Endodermal cell (in vitro differentiated cells): Measurements from ENCODE around the gene ANKRD44. TPM values are rescaled to one million over a fixed set of nuclear protein-coding genes. Genes with fewer than 3 reads are reported as not detected.

ENCODE experiments used
- DNase-seq: peaks from one replicate; pipeline ENCODE4 v3.0.0-alpha.2; 2017
- H3K27ac ChIP-seq: 2 replicates; pipeline ENCODE4 v1.5.1; 2013; ENCODE audit warnings: mild to moderate bottlenecking, low read depth, low read length, moderate library complexity
- H3K27me3 ChIP-seq: 2 replicates; pipeline ENCODE4 v1.6.1; 2013; ENCODE audit warnings: mild to moderate bottlenecking, low read length, moderate library complexity; ENCODE audit not compliant: insufficient read depth, control insufficient read depth, poor library complexity, severe bottlenecking
- H3K36me3 ChIP-seq: 2 replicates; pipeline ENCODE4 v1.7.0; 2013; ENCODE audit warnings: mild to moderate bottlenecking, low read length, moderate library complexity; ENCODE audit not compliant: control insufficient read depth, insufficient read depth
- H3K4me1 ChIP-seq: one replicate; pipeline ENCODE4 v1.7.0; 2013; ENCODE audit warnings: low read length; ENCODE audit not compliant: control insufficient read depth, insufficient read depth
- H3K4me3 ChIP-seq: 2 replicates; pipeline ENCODE4 v1.5.1; 2013; ENCODE audit warnings: mild to moderate bottlenecking, low read length, moderate library complexity
- H3K9ac ChIP-seq: 2 replicates; pipeline ENCODE4 v1.6.1; 2013; ENCODE audit warnings: mild to moderate bottlenecking, low read length, moderate library complexity; ENCODE audit not compliant: poor library complexity, severe bottlenecking; ENCODE audit errors: extremely low read depth
- H3K9me3 ChIP-seq: 2 replicates; pipeline ENCODE4 v1.6.1; 2013; ENCODE audit warnings: mild to moderate bottlenecking, low read length, moderate library complexity; ENCODE audit not compliant: control insufficient read depth
- H3K27ac Mint-ChIP-seq: 2 replicates; pipeline ENCODE4 v1.8.0; 2020; ENCODE audit warnings: mixed read lengths
- H3K27me3 Mint-ChIP-seq: 2 replicates; pipeline ENCODE4 v1.8.0; 2021; ENCODE audit warnings: mild to moderate bottlenecking, mixed read lengths; ENCODE audit not compliant: insufficient read depth
- H3K36me3 Mint-ChIP-seq: 2 replicates; pipeline ENCODE4 v1.8.0; 2020; ENCODE audit warnings: low read depth, mixed read lengths
- H3K4me1 Mint-ChIP-seq: 2 replicates; pipeline ENCODE4 v1.8.0; 2020; ENCODE audit warnings: mixed read lengths
- H3K4me3 Mint-ChIP-seq: 2 replicates; pipeline ENCODE4 v1.8.0; 2020; ENCODE audit warnings: mild to moderate bottlenecking, moderate library complexity, mixed read lengths
- H3K9me3 Mint-ChIP-seq: 2 replicates; pipeline ENCODE4 v1.8.0; 2020; ENCODE audit warnings: mild to moderate bottlenecking, mixed read lengths
- WGBS, 2 experiments: methylation state at CpG; one replicate each; pipeline versions ENCODE4 v1.1.5 to v1.1.7; 2013; ENCODE audit warnings: missing lambda C conversion rate in 2 of 2, mixed read lengths in 1 of 2; ENCODE audit not compliant: insufficient coverage in 1 of 2, insufficient read length in 1 of 2; 5-methylcytosine and 5-hydroxymethylcytosine counted together
- total RNA-seq, 2 donors: library from RNA; stranded (reverse); fragmentation: NEBNext Ultra II Directional in 1 of 2; extraction: Animal tissue kit (Norgen Biotek cat#: 25700) in 1 of 2; gene quantifications; 2 replicates in 1 of 2; 3 replicates in 1 of 2; pipeline ENCODE4 v1.2.1, GENCODE V29; 2021
- TF ChIP-seq, protein P1 (sequence below): fragments of 200-600 bp; sonication (generic); conservative IDR thresholded peaks from 2 replicates; pipeline ENCODE4 v1.5.0; 2021; ENCODE audit warnings: antibody characterized with exemption, mild to moderate bottlenecking

ANKRD44 gene
- total RNA-seq, 2 donors from 2014 or later: 6.2 to 10.6 TPM

DNA sequence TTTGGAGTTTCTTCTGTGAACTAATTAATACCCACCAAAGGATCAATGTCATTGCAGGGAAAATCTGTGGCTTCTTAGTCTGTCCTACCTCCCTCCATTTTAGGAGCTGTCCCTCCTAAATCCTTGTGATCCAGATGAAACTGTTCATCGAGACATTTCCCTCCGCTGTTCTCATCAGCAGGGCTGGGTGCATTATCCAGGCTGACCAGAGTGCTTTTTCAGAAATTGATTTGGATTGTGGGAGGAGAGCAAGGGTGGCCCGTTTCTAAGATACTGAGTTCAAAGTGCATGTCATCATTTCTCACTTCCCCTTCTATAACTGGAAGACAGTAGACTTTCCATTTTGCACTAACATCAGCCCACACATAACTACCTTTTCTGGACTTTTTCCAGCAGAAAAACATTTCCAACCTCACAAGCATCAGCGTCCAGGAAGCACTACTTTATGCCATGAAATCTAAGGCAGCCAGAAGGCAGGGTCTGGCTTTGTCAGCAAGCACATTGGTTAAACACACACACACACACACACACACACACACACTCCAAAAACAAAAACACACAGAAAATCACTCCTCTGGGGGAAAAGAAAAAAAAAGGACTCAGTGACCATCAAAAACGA, 94.1 kb downstream of the ANKRD44 start:
- H3K9ac ChIP-seq: no peak overlapping the region
- 87 to 90% methylated on average over 3 to 5 of the region's 5 CpGs for WGBS, 2 experiments
- Mint-ChIP-seq H3K27ac (no peak overlapping the region), H3K4me1 (peaks cover 3% of the 10 kb centered on the region), H3K9me3 (no peaks in the 10 kb centered on the region), H3K36me3 (no peaks in the 10 kb centered on the region), H3K4me3 (no peak overlapping the region), H3K27me3 (no peaks in the 10 kb centered on the region)
- no peak overlapping the region for H3K4me3 ChIP-seq
- TF ChIP-seq, protein P1, sequence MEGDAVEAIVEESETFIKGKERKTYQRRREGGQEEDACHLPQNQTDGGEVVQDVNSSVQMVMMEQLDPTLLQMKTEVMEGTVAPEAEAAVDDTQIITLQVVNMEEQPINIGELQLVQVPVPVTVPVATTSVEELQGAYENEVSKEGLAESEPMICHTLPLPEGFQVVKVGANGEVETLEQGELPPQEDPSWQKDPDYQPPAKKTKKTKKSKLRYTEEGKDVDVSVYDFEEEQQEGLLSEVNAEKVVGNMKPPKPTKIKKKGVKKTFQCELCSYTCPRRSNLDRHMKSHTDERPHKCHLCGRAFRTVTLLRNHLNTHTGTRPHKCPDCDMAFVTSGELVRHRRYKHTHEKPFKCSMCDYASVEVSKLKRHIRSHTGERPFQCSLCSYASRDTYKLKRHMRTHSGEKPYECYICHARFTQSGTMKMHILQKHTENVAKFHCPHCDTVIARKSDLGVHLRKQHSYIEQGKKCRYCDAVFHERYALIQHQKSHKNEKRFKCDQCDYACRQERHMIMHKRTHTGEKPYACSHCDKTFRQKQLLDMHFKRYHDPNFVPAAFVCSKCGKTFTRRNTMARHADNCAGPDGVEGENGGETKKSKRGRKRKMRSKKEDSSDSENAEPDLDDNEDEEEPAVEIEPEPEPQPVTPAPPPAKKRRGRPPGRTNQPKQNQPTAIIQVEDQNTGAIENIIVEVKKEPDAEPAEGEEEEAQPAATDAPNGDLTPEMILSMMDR: no peak
- no peaks in the 10 kb centered on the region for H3K4me1 ChIP-seq
- no peaks in the 10 kb centered on the region for H3K9me3 ChIP-seq
- no peaks in the 10 kb centered on the region for H3K36me3 ChIP-seq
- H3K27me3 ChIP-seq: no peaks in the 10 kb centered on the region
- no peak overlapping the region for H3K27ac ChIP-seq
- DNase-seq: no peak

GRCh38 chr2:197215748-197216360, 94.7 kb downstream of the ANKRD44 start:
- H3K9me3 Mint-ChIP-seq: no peaks in the 10 kb centered on the region
- Histone ChIP-seq H3K27me3 (no peaks in the 10 kb centered on the region), H3K27ac (no peak overlapping the region), H3K4me1 (peaks cover 2% of the 10 kb centered on the region), H3K9ac (no peak overlapping the region), H3K36me3 (no peaks in the 10 kb centered on the region), H3K9me3 (no peaks in the 10 kb centered on the region), H3K4me3 (no peak overlapping the region)
- DNase-seq: no peak
- 79 to 94% methylated on average over 3 of the region's 3 CpGs for WGBS, 2 experiments
- H3K27ac Mint-ChIP-seq: no peak overlapping the region
- no peak overlapping the region for H3K4me3 Mint-ChIP-seq
- TF ChIP-seq, protein P1: no peak
- no peaks in the 10 kb centered on the region for H3K27me3 Mint-ChIP-seq
- peaks cover 3% of the 10 kb centered on the region for H3K4me1 Mint-ChIP-seq
- no peaks in the 10 kb centered on the region for H3K36me3 Mint-ChIP-seq

DNA sequence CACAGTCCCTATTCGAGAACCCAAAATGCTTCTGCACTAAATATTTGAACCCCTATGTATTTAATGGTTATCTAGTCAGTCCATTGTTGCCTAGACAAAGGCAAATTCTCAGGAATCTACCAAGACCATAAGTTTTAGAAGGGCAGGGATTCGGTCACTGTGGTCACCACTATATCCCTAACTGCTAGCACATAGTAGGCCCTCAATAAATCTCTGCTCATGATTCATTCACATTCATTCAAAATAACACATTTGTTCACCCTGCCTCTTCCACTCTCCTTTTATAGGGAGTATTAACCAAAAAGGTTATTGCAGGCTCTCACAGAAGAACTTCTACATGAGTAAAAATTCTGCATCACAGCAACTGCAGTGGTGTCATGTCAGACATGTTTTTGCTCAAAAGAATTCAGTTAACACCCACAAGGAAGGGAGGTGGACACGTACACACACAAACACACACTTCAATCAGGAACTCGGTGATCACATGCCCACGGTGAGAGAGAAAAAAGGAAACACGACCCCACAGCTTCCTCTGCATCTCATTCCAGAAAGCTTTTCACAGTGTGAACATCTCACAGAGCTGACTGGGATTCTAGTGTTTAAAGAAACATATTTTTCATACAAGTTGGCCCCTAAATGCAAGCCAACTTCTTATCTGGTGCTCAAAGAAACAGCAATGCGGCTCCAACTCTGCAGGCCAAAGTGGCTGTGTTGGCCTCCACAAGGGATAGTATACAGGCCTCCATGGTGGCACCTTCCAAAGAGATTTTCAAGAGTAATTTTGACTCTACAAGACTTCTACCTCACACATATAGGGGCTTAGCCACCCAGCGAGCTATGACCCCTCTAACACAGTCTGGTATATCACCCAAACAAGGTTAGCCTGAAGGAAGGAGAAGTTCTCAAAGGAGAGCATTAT, 98.0 kb downstream of the ANKRD44 start:
- Mint-ChIP-seq H3K4me1 (peaks cover 22% of the 10 kb centered on the region), H3K27ac (no peak overlapping the region), H3K27me3 (no peaks in the 10 kb centered on the region), H3K4me3 (no peak overlapping the region), H3K9me3 (no peaks in the 10 kb centered on the region), H3K36me3 (no peaks in the 10 kb centered on the region)
- TF ChIP-seq, protein P1: no peak
- no peak for DNase-seq
- WGBS, 2 experiments: 94% methylated on average over 5 to 7 of the region's 8 CpGs
- Histone ChIP-seq H3K27me3 (no peaks in the 10 kb centered on the region), H3K36me3 (no peaks in the 10 kb centered on the region), H3K9me3 (no peaks in the 10 kb centered on the region), H3K9ac (no peak overlapping the region), H3K4me1 (peaks cover 7% of the 10 kb centered on the region), H3K4me3 (no peak overlapping the region), H3K27ac (no peak overlapping the region)
